ENCODE measurements around the gene CYSTM1. TPM values are rescaled to one million over a fixed set of nuclear protein-coding genes. Genes with fewer than 3 reads are reported as not detected.

Gene CYSTM1
- total and polyA plus RNA-seq, 2 of the 8 experiments (the other 6 are each of a cell fraction or from before 2014, with no cell fraction given) = 25.0 to 47.8 TPM

DNA sequence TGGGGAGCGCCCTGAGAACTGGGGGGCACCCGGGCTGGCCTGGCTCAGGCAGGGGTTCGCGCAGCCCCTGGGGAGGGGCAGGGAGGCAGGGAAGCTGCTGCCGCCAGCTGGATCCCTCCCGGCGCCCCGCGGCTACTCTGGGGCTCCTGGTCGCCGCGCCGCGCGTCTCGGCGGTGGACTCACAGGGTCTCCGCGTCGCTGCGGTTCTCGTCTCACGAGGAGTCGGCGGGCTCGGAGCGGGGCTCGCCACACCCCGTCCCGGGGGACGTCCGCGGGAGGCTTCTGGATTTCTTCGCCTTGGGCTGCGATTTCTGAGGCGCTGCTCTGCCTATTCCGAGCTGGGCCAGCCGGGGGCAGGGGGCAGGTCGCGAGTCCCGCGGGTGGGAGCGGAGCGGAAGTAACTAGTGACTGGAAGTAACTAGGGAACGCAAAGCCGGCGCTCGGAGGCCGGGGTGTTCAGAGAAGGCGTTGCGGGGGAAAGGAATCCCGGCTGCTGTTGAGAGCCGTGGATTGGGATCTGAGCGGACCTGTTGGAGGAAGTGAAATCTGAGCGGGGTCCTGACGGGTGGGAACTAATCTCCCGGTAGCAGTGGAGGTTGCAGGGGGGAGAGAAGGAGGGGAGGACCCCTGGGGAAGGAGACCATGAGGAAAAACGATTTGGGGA, 511 bp downstream of the CYSTM1 start (continued):
- TF ChIP-seq SAP30 (IDR thresholded peaks at IDR 0.05; ENCODE audit: insufficient read depth, insufficient replicate concordance, low read length) (no peak), TAF1 (IDR thresholded peaks at IDR 0.05; ENCODE audit: low read depth, low read length) (peak; percentile 40; the same call in 1 of the 2 replicates), EP300 (IDR thresholded peaks at IDR 0.05; ENCODE audit: borderline replicate concordance in 1 of 2, low read depth in 2 of 2, low read length in 2 of 2) (no peak), TAF7 (optimal IDR thresholded peaks at IDR 0.05; ENCODE audit: borderline replicate concordance, low read depth, low read length) (peak; percentile 54)

Measured in H1 (cell line).